GM12878 (cell line): ENCODE measurements around the gene GINS2. TPM values are rescaled to one million over a fixed set of nuclear protein-coding genes. Genes with fewer than 3 reads are reported as not detected.

Experiments used
- ATAC-seq: fragments of 200-7000 bp; cut with Tn5 transposase; 3 replicates; pipeline ENCODE4 v1.9.1; 2020; ENCODE audit warnings: mild to moderate bottlenecking, moderate library complexity
- BruUV-seq: library from RNA; stranded (reverse); fragments of 400-500 nt; replicated peaks from 2 replicates; lab custom pipeline; 2021; lab: Mats Ljungman, UMichigan
- CTCF ChIA-PET: fragments of 300-600 bp; sonication (Branson Sonifier 250); formaldehyde crosslinking; extraction: SDS; loops from one replicate; lab custom pipeline; 2021; ENCODE audit warnings: inconsistent platforms; lab: Yijun Ruan, JAX
- POLR2A ChIA-PET: fragments of 350-600 bp; formaldehyde crosslinking; extraction: SDS; loops from one replicate; lab custom pipeline; 2021; ENCODE audit warnings: inconsistent platforms; lab: Charles Lee
- RAD21 ChIA-PET: fragments of 300-600 bp; sonication (Branson Sonifier 250); formaldehyde crosslinking; loops from one replicate; lab custom pipeline; 2023; ENCODE audit warnings: antibody characterized with exemption; ENCODE audit not compliant: unreplicated experiment; lab: Charles Lee
- SMC1A ChIA-PET: fragments of 300-600 bp; sonication (Branson Sonifier 250); formaldehyde crosslinking; loops from one replicate; lab custom pipeline; 2023; ENCODE audit not compliant: unreplicated experiment, uncharacterized antibody; lab: Charles Lee
- DNase-seq: peaks from one replicate; pipeline ENCODE4 v3.0.0-alpha.2; 2011; ENCODE audit warnings: low read depth, low spot score
- FAIRE-seq: peaks from 3 replicates; lab custom pipeline; 2011; peaks lifted over from hg19 to GRCh38; lab: Jason Lieb, UNC
- H2AFZ ChIP-seq: 2 replicates; pipeline ENCODE4 v1.6.0; 2011; ENCODE audit warnings: low read depth, low read length, control low read depth; ENCODE audit not compliant: control insufficient read depth
- H3K27ac ChIP-seq: 2 replicates; pipeline ENCODE4 v1.5.1; 2011; ENCODE audit warnings: control low read depth; ENCODE audit not compliant: control insufficient read depth, insufficient read depth
- H3K27me3 ChIP-seq, 2 experiments: replicated peaks in 1 of 2; 2 replicates each; pipeline versions ENCODE4 v1.6.0 to v1.6.1; 2011; ENCODE audit warnings: low read length in 1 of 2; ENCODE audit not compliant: control insufficient read depth in 2 of 2, insufficient read depth in 2 of 2
- H3K36me3 ChIP-seq, 2 experiments: 2 replicates each; pipeline ENCODE4 v1.5.1; 2011; ENCODE audit warnings: low read length in 1 of 2; ENCODE audit not compliant: control insufficient read depth in 2 of 2, insufficient read depth in 2 of 2
- H3K4me1 ChIP-seq: 2 replicates; pipeline ENCODE4 v1.6.1; 2011; ENCODE audit warnings: mild to moderate bottlenecking, low read length, moderate library complexity, mixed read lengths; ENCODE audit not compliant: control insufficient read depth, insufficient read depth
- H3K4me2 ChIP-seq: 2 replicates; pipeline ENCODE4 v1.6.0; 2011; ENCODE audit warnings: control low read depth; ENCODE audit not compliant: control insufficient read depth, insufficient read depth
- H3K4me3 ChIP-seq: fragments of 200-600 bp; sonication (generic); 2 replicates; pipeline ENCODE4 v1.5.1; 2016
- H3K79me2 ChIP-seq: 2 replicates; pipeline ENCODE4 v1.6.0; 2011; ENCODE audit warnings: low read length; ENCODE audit not compliant: control insufficient read depth, insufficient read depth
- H3K9ac ChIP-seq: 2 replicates; pipeline ENCODE4 v1.8.0; 2011; ENCODE audit warnings: low read length, control low read depth, mixed read lengths; ENCODE audit not compliant: control insufficient read depth, insufficient read depth
- H3K9me3 ChIP-seq: replicated peaks from 3 replicates; pipeline ENCODE4 v1.5.1; 2011; ENCODE audit warnings: mild to moderate bottlenecking, low read length; ENCODE audit not compliant: control insufficient read depth, insufficient read depth
- H4K20me1 ChIP-seq: 2 replicates; pipeline ENCODE4 v1.6.0; 2011; ENCODE audit not compliant: control insufficient read depth, insufficient read depth
- ELK1 ChIP-seq: IDR thresholded peaks from 2 replicates; pipeline ENCODE4 v1.6.1; 2012; ENCODE audit warnings: low read depth, low read length, improper control_type of control experiment
- FOS ChIP-seq: IDR thresholded peaks from 3 replicates; pipeline ENCODE4 v1.6.1; 2011; ENCODE audit warnings: borderline replicate concordance; ENCODE audit not compliant: insufficient read length; ENCODE audit errors: extremely low read depth
- MEF2A ChIP-seq: IDR thresholded peaks from 2 replicates; pipeline ENCODE4 v1.6.1; 2011; ENCODE audit warnings: low read depth, mild to moderate bottlenecking, low read length, moderate library complexity; ENCODE audit not compliant: insufficient read depth
- POLR2A ChIP-seq: IDR thresholded peaks from 2 replicates; pipeline ENCODE4 v1.6.1; 2011; ENCODE audit warnings: low read depth, mild to moderate bottlenecking, low read length
- PRDM15 ChIP-seq: fragments of 450-650 bp; formaldehyde crosslinking; IDR thresholded peaks from 2 replicates; pipeline ENCODE4 v1.4.0; 2020; ENCODE audit warnings: mild to moderate bottlenecking, moderate library complexity
- RFX5 ChIP-seq: IDR thresholded peaks from 2 replicates; pipeline ENCODE4 v1.6.1; 2011; ENCODE audit warnings: low read depth, low read length, improper control_type of control experiment
- STAT1 ChIP-seq: fragments of 450-650 bp; conservative IDR thresholded peaks from 2 replicates; pipeline ENCODE4 v1.6.1; 2014; ENCODE audit warnings: antibody characterized with exemption, mild to moderate bottlenecking
- WGBS: methylation state at CpG from one replicate; pipeline ENCODE4 v1.1.6; 2016; ENCODE audit warnings: low lambda C conversion rate; ENCODE audit not compliant: insufficient replicate concordance, insufficient coverage; ENCODE audit errors: missing lambda C conversion rate; 5-methylcytosine and 5-hydroxymethylcytosine counted together
- in situ Hi-C: fragments of 300-500 bp; cut with MboI; formaldehyde crosslinking; loops from 9 replicates; pipeline ENCODE4 v1.14.3; 2018; ENCODE audit warnings: mixed read lengths
- intact Hi-C: fragments of 100-400 bp; cut with micrococcal nuclease; formaldehyde crosslinking; loops from one replicate; pipeline ENCODE4 v1.14.2; 2022; ENCODE audit not compliant: unreplicated experiment
- polyA plus RNA-seq, 11 experiments: library from polyadenylated mRNA; depleted of rRNA in 4 of 11; unstranded in 6 of 11; stranded (reverse) in 5 of 11; fragments of >200 nt; fragmentation: Nextera tagmentation in 4 of 11; fragmentation: Illumina TruSeq in 1 of 11; extraction: Ambion mirVana in 4 of 11; extraction: Trizol in 1 of 11; gene quantifications; 1 replicate in 1 of 11; 2 replicates in 10 of 11; pipeline versions ENCODE4 v1.2.1 to v1.2.3, GENCODE V29; 2011 to 2016; ENCODE audit warnings: inconsistent platforms in 2 of 11, missing spikeins in 2 of 11, low read depth in 1 of 11
- total RNA-seq, 4 experiments: library from RNA; depleted of rRNA in 3 of 4; stranded (reverse); fragments of >200 nt in 3 of 4; fragmentation: Illumina TruSeq in 1 of 4; extraction: Trizol in 1 of 4; gene quantifications; 2 replicates each; pipeline versions ENCODE4 v1.2.1 to v1.2.3, GENCODE V29; 2013 to 2021
- TF ChIP-seq, protein P1 (sequence below): IDR thresholded peaks from 2 replicates; pipeline ENCODE4 v1.6.1; 2011; ENCODE audit warnings: low read depth, low read length, improper control_type of control experiment, borderline replicate concordance

Gene GINS2
- total and polyA plus RNA-seq, 10 of the 15 experiments (the other 5 are each of a cell fraction or from before 2014, with no cell fraction given) = 42.7 to 90.8 (median 57.0) TPM

- 86% methylated on average over 18 of the region's 18 CpGs for WGBS
- Histone ChIP-seq H3K9ac (no peak overlapping the region), H3K27me3 (no peaks in the 10 kb centered on the region), H2AFZ (no peak overlapping the region), H3K79me2 (no peaks in the 10 kb centered on the region), H3K9me3 (no peaks in the 10 kb centered on the region), H3K36me3 (peaks cover 27 to 67% of the 10 kb centered on the region in 2 experiments; a peak in 3 of 4 replicates), H3K27ac (no peak overlapping the region), H3K4me1 (no peaks in the 10 kb centered on the region), H3K4me2 (no peak overlapping the region), H4K20me1 (no peaks in the 10 kb centered on the region), H3K4me3 (no peak overlapping the region)
- RAD21 ChIA-PET = interaction anchor here (1.1 kb wide), 1 partner anchor 163 kb away, joined by 3 read pairs; no protein-coding TSS in a partner anchor
- intact Hi-C loops (loop anchor here (1.0 to 2.0 kb wide), 2 partner anchors 60 to 100 kb away; no protein-coding TSS in a partner anchor), in situ Hi-C loops (loop anchor here (5.0 kb wide), 1 partner anchor 59 kb away; no protein-coding TSS in a partner anchor)
- POLR2A ChIA-PET = interaction anchor here (0.6 kb wide), 1 partner anchor 61 kb away, joined by 3 read pairs; no protein-coding TSS in a partner anchor
- FAIRE-seq (no peak), DNase-seq (no peak), ATAC-seq (no peak)
- BruUV-seq = no TSS peak
- TF ChIP-seq POLR2A = peak; percentile 21; the same call in 1 of the 2 replicates
- no peak for TF ChIP-seq MEF2A
- SMC1A ChIA-PET = interaction anchor here (0.8 to 1.8 kb wide), 3 partner anchors 33 to 60 kb away, joined by 3 to 6 read pairs (median 4); no protein-coding TSS in a partner anchor
- CTCF ChIA-PET = interaction anchor here (0.6 to 4.8 kb wide), 16 partner anchors 9 to 211 kb away, joined by 3 to 29 read pairs (median 4); partner anchors contain the start of gene GINS2
These were observed 30.0 kb downstream of the GINS2 start for GRCh38 chr16:85658504-85659326.

DNA sequence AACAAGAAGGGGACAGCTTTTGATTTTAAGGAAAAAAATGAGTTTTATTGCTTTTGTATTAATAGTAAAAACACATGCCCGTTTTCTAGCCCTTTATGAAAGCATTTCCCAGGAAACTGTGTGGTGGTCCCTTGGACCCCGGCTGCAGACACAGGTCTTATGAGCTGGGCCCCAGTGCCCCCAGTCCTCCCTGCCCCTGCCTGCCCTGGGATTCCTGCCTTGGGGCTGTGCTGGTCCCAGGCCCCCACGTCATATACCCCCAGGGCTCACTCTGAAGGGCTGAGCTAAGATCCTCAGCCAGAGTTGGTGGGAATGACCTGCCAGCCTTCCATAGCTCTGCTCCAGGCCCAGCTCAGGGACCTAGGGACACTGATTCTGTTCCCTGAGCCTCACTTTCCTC is 30.8 kb downstream of the GINS2 start:
- no peak overlapping the region for H3K27ac ChIP-seq
- H3K4me1 ChIP-seq = no peaks in the 10 kb centered on the region
- 92% methylated on average over 3 of the region's 3 CpGs for WGBS
- intact Hi-C loops = loop anchor here (2.0 kb wide), 1 partner anchor 101 kb away; no protein-coding TSS in a partner anchor
- ChIA-PET SMC1A (interaction anchor here (0.8 to 1.5 kb wide), 2 partner anchors 34 to 61 kb away, joined by 3 to 4 read pairs; no protein-coding TSS in a partner anchor), RAD21 (no interaction called here), CTCF (interaction anchor here (0.6 to 4.8 kb wide), 5 partner anchors 18 to 85 kb away, joined by 3 to 29 read pairs (median 5); no protein-coding TSS in a partner anchor), POLR2A (no interaction called here)
- H3K9ac ChIP-seq = no peak overlapping the region
- peaks cover 25 to 66% of the 10 kb centered on the region in 2 experiments; a peak in 3 of 4 replicates for H3K36me3 ChIP-seq
- no peaks in the 10 kb centered on the region for H3K79me2 ChIP-seq
- H3K4me3 ChIP-seq = no peak overlapping the region
- FAIRE-seq (no peak), ATAC-seq (no peak), DNase-seq (no peak)
- no peak overlapping the region for H2AFZ ChIP-seq
- H3K27me3 ChIP-seq = no peaks in the 10 kb centered on the region
- in situ Hi-C loops = loop anchor here (5.0 kb wide), 1 partner anchor 59 kb away; no protein-coding TSS in a partner anchor
- H3K4me2 ChIP-seq = no peak overlapping the region
- H4K20me1 ChIP-seq = no peaks in the 10 kb centered on the region; the same call in 1 of the 2 replicates
- no peaks in the 10 kb centered on the region for H3K9me3 ChIP-seq
- BruUV-seq = no TSS peak
- TF ChIP-seq, protein P1, sequence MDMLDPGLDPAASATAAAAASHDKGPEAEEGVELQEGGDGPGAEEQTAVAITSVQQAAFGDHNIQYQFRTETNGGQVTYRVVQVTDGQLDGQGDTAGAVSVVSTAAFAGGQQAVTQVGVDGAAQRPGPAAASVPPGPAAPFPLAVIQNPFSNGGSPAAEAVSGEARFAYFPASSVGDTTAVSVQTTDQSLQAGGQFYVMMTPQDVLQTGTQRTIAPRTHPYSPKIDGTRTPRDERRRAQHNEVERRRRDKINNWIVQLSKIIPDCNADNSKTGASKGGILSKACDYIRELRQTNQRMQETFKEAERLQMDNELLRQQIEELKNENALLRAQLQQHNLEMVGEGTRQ = no peak
- no peak for TF ChIP-seq ELK1
- TF ChIP-seq PRDM15 (CRISPR knock-in tag) = no peak
- TF ChIP-seq STAT1 = no peak
- TF ChIP-seq RFX5 = no peak
- no peak for TF ChIP-seq FOS
